HG03442 (cell line): ENCODE measurements around the gene RELL2.

ENCODE experiments used
- ATAC-seq: cut with Tn5 transposase; IDR thresholded peaks from one replicate; pipeline ENCODE4 v1.9.1; 2021; ENCODE audit warnings: mild to moderate bottlenecking, moderate library complexity; ENCODE audit not compliant: unreplicated experiment

Gene RELL2

GRCh38 chr5:141618804-141619554 is 17.8 kb upstream of the RELL2 start, which contains the start of gene DIAPH1:
TSS of gene DIAPH1 (minus strand) at chr5:141619000. CDS start at chr5:141618914, 86 bp downstream.
- ATAC-seq, result peak; percentile 78

GRCh38 chr5:141623186-141623585 is 13.6 kb upstream of the RELL2 start:
- peak; percentile 64 for ATAC-seq

- no peak for ATAC-seq
These were observed 13.2 kb upstream of the RELL2 start for GRCh38 chr5:141623611-141624010.

- no peak for ATAC-seq
These were observed 8.5 kb upstream of the RELL2 start for GRCh38 chr5:141628175-141628788.

GRCh38 chr5:141630570-141631140 is 6.1 kb upstream of the RELL2 start:
- no peak for ATAC-seq

DNA sequence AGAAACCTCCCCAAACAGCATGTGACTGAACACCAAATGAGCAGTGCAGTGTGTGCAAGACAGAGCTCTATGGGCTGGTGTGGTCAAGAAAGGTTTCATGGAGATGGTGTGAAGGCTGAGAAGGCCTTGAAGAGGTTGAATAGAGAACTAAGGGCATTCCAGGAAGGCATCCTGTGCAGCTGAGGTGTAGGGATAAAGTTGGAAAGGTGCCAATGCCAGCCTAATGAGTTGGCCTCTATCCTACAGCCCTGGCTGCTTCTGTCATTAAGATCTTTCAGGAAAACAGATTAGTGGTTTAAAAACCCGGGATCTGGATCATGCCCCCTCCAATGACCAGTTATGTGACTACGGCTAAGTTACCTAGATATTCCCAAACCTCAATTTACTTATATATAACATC is 4.1 kb upstream of the RELL2 start:
- no peak for ATAC-seq

- peak; percentile 71 for ATAC-seq
These were observed 2.8 kb upstream of the RELL2 start for GRCh38 chr5:141633871-141634561.

GRCh38 chr5:141634720-141635119 is 2.1 kb upstream of the RELL2 start:
- no peak for ATAC-seq

GRCh38 chr5:141635646-141636045 is 1.2 kb upstream of the RELL2 start:
- no peak for ATAC-seq

- no peak for ATAC-seq
These were observed 738 bp upstream of the RELL2 start for GRCh38 chr5:141636106-141636412.

- peak; percentile 16 for ATAC-seq
These were observed 448 bp downstream of the RELL2 start for GRCh38 chr5:141637123-141637766.

GRCh38 chr5:141637767-141638419 is 1.1 kb downstream of the RELL2 start:
- peak; percentile 33 for ATAC-seq

GRCh38 chr5:141638771-141639170 is 2.0 kb downstream of the RELL2 start:
- no peak for ATAC-seq

DNA sequence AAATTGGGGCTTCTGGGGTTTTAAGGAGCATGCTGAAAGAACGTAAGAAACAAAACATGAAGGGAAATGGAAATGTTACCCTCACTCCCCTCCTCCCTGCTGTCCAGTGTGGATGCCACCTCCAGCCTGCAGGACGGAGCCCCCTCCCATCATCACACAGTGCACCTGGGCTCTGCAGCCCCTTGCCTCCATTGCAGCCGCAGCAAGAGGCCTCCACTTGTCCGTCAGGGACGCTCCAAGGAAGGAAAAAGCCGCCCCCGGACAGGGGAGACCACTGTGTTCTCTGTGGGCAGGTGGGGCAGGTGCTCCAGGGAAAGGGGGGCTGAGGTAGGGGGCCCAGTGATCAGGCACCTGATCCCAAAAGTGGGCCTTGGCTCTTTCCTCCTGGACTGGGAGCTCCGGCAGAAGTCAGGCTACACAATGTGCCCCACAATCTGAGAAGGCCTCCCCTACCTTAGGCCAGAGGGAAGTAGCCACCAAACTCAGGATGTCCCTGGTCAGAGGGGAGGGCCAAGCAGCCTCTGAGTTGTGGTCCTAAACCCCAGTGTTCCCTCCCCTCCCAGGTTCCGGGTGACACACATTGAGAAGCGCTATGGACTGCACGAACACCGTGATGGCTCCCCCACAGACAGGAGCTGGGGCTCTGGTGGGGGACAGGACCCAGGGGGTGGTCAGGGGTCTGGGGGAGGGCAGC is 2.7 kb downstream of the RELL2 start:
- no peak for ATAC-seq

DNA sequence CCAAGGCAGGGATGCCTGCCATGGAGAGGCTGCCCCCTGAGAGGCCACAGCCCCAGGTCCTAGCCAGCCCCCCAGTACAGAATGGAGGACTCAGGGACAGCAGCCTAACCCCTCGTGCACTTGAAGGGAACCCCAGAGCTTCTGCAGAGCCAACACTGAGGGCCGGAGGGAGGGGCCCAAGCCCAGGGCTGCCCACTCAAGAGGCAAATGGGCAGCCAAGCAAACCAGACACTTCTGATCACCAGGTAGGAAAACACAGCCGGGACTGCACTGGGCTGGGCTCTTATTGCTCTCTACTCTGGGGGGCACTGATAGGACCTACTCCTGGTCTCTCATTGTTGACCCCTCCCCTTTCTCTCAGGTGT is 3.2 kb downstream of the RELL2 start:
- ATAC-seq, result no peak

DNA sequence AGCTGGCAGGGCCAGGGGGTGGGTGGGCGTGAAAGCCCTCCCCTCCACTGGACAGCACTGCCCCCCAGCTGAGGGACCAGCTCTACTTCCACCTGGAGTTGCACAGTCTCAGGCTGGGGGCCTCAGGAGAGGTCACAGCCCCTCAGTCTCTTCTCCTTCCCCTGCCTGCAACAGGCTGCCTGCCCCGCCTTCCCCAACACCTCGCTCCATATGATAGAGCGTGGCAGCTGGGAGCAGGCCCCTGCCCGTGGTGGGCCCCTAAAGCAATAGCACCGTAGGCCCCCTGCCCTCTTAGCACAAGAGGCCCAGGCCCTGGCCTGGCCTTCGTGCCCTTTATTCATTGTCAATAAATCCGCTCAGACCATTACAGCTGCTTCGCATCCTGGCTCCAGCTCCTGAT is 3.9 kb downstream of the RELL2 start:
- no peak for ATAC-seq

- ATAC-seq, result peak; percentile 55
These were observed 5.0 kb downstream of the RELL2 start for GRCh38 chr5:141641634-141642267.

DNA sequence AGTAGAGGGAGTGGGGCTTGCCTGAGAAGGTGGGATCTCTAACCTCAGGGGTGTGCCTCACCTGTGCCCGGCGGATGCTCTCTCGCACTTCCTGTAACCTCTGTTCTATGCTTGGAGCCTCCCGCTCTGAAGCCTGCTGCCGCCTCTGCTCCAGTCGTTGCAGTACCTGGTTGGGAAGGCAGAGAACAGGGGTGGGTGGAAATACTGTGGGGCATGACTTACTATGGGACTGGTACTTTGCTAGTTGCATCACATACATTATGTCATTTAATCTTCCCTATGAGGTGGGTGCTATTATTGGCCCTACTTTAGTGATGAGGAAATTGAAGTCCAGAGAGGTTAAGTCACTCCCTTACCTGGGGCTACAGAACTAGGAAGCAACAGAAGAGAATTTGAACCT is 9.2 kb downstream of the RELL2 start:
- no peak for ATAC-seq

- ATAC-seq, result no peak
These were observed 10.4 kb downstream of the RELL2 start for GRCh38 chr5:141647242-141647641.

GRCh38 chr5:141647851-141648250 is 11.1 kb downstream of the RELL2 start:
- ATAC-seq, result no peak
